Caco-2 (cell line): ENCODE data around the gene CHMP6. TPM values are rescaled to one million over a fixed set of nuclear protein-coding genes. Genes with fewer than 3 reads are reported as not detected.

Experiments used
- BruUV-seq: library from RNA; stranded (reverse); fragments of 400-500 nt; replicated peaks from 2 replicates; lab custom pipeline; 2021; lab: Mats Ljungman, UMichigan
- CTCF ChIA-PET: fragments of 300-600 bp; sonication (Branson Sonifier 250); formaldehyde crosslinking; loops from one replicate; lab custom pipeline; 2022; ENCODE audit warnings: antibody characterized with exemption; lab: Charles Lee
- POLR2A ChIA-PET: fragments of 300-600 bp; sonication (Branson Sonifier 250); formaldehyde crosslinking; loops from one replicate; lab custom pipeline; 2022; ENCODE audit warnings: antibody characterized with exemption; lab: Charles Lee
- DNase-seq, 2 experiments: peaks; one replicate each; pipeline versions ENCODE4 v3.0.0 to v3.0.0-alpha.2; 2020 to 2022
- H3K27me3 ChIP-seq: replicated peaks from 2 replicates; pipeline ENCODE4 v1.6.0; 2011; ENCODE audit warnings: low read length; ENCODE audit not compliant: control insufficient read depth, insufficient read depth
- H3K36me3 ChIP-seq: 2 replicates; pipeline ENCODE4 v1.5.1; 2011; ENCODE audit warnings: low read length; ENCODE audit not compliant: control insufficient read depth, insufficient read depth
- H3K4me1 ChIP-seq: fragments of 250-450 bp; sonication (Bioruptor Pico); 2 replicates; pipeline ENCODE4 v1.5.1; 2020; ENCODE audit warnings: mild to moderate bottlenecking
- H3K4me3 ChIP-seq: 2 replicates; pipeline ENCODE4 v1.5.1; 2011; ENCODE audit warnings: low read depth, mild to moderate bottlenecking, control low read depth, low read length
- H3K9me3 ChIP-seq: fragments of 250-450 bp; sonication (Bioruptor Pico); 2 replicates; pipeline ENCODE4 v1.5.1; 2020; ENCODE audit warnings: mild to moderate bottlenecking, moderate library complexity
- H3K27ac Mint-ChIP-seq: one replicate; pipeline ENCODE4 v1.8.0; 2022; ENCODE audit warnings: mixed read lengths; ENCODE audit not compliant: unreplicated experiment
- H3K27me3 Mint-ChIP-seq: one replicate; pipeline ENCODE4 v1.8.0; 2022; ENCODE audit warnings: mixed read lengths; ENCODE audit not compliant: insufficient read depth, unreplicated experiment
- H3K36me3 Mint-ChIP-seq: one replicate; pipeline ENCODE4 v1.8.0; 2022; ENCODE audit warnings: mild to moderate bottlenecking, mixed read lengths; ENCODE audit not compliant: insufficient read depth, unreplicated experiment
- H3K4me1 Mint-ChIP-seq: one replicate; pipeline ENCODE4 v1.8.0; 2022; ENCODE audit warnings: low read depth, mixed read lengths; ENCODE audit not compliant: unreplicated experiment
- H3K4me3 Mint-ChIP-seq: one replicate; pipeline ENCODE4 v1.8.0; 2022; ENCODE audit warnings: mild to moderate bottlenecking, moderate library complexity, mixed read lengths; ENCODE audit not compliant: unreplicated experiment
- H3K9me3 Mint-ChIP-seq: one replicate; pipeline ENCODE4 v1.8.0; 2022; ENCODE audit warnings: mixed read lengths; ENCODE audit not compliant: unreplicated experiment
- CTCF ChIP-seq, 2 experiments: fragments of 200-600 bp in 1 of 2; IDR thresholded peaks; 1 replicate in 1 of 2; 2 replicates in 1 of 2; pipeline versions ENCODE4 v1.5.1 to v1.8.0; 2011 to 2022; ENCODE audit warnings: antibody characterized with exemption in 1 of 2, control low read depth in 1 of 2, inconsistent platforms in 1 of 2, low read depth in 1 of 2, low read length in 1 of 2, mild to moderate bottlenecking in 1 of 2, moderate library complexity in 1 of 2; ENCODE audit not compliant: insufficient read depth in 1 of 2, severe bottlenecking in 1 of 2, unreplicated experiment in 1 of 2
- intact Hi-C: fragments of 100-400 bp; cut with micrococcal nuclease; formaldehyde crosslinking; loops from one replicate; pipeline ENCODE4 v1.10.0; 2022; ENCODE audit not compliant: unreplicated experiment
- total RNA-seq: library from RNA; stranded (reverse); gene quantifications from 2 replicates; pipeline ENCODE4 v1.2.3, GENCODE V29; 2022

Gene CHMP6
- total RNA-seq, 1 experiment from 2014 or later: 23.2 TPM

- DNase-seq: no peak
- Histone ChIP-seq H3K4me1 (no peaks in the 10 kb centered on the region), H3K4me3 (no peak overlapping the region), H3K36me3 (no peaks in the 10 kb centered on the region; the same call in 1 of the 2 replicates), H3K9me3 (no peaks in the 10 kb centered on the region), H3K27me3 (no peaks in the 10 kb centered on the region)
- intact Hi-C loops: no loop called here
- Mint-ChIP-seq H3K4me1 (no peaks in the 10 kb centered on the region), H3K9me3 (no peaks in the 10 kb centered on the region), H3K4me3 (no peak overlapping the region), H3K27ac (no peak overlapping the region), H3K36me3 (peaks cover 30% of the 10 kb centered on the region), H3K27me3 (no peaks in the 10 kb centered on the region)
- TF ChIP-seq CTCF (IDR thresholded peaks at IDR 0.05; ENCODE audit: insufficient read depth in 1 of 2, low read depth in 1 of 2, low read length in 1 of 2, severe bottlenecking in 1 of 2, unreplicated experiment in 1 of 2): no peak
- BruUV-seq: no TSS peak
- CTCF ChIA-PET: no interaction called here
- POLR2A ChIA-PET: no interaction called here
These were observed 48.1 kb upstream of the CHMP6 start for GRCh38 chr17:80943346-80944145.

GRCh38 chr17:80944326-80944725 lies 47.3 kb upstream of the CHMP6 start:
- DNase-seq: no peak
- Mint-ChIP-seq H3K4me1 (no peaks in the 10 kb centered on the region), H3K27ac (no peak overlapping the region), H3K9me3 (no peaks in the 10 kb centered on the region), H3K4me3 (no peak overlapping the region), H3K36me3 (peaks cover 30% of the 10 kb centered on the region), H3K27me3 (no peaks in the 10 kb centered on the region)
- no peak for TF ChIP-seq CTCF (IDR thresholded peaks at IDR 0.05; ENCODE audit: insufficient read depth in 1 of 2, low read depth in 1 of 2, low read length in 1 of 2, severe bottlenecking in 1 of 2, unreplicated experiment in 1 of 2)
- Histone ChIP-seq H3K9me3 (no peaks in the 10 kb centered on the region), H3K27me3 (no peaks in the 10 kb centered on the region), H3K4me3 (no peak overlapping the region), H3K36me3 (no peaks in the 10 kb centered on the region; the same call in 1 of the 2 replicates), H3K4me1 (no peaks in the 10 kb centered on the region)
- POLR2A ChIA-PET: no interaction called here
- intact Hi-C loops: no loop called here
- no TSS peak for BruUV-seq
- CTCF ChIA-PET: no interaction called here

- no peaks in the 10 kb centered on the region for H3K27me3 Mint-ChIP-seq
- DNase-seq: no peak
- BruUV-seq: no TSS peak
- no peak overlapping the region for H3K4me3 Mint-ChIP-seq
- no peaks in the 10 kb centered on the region for H3K9me3 ChIP-seq
- CTCF ChIA-PET: no interaction called here
- no peak overlapping the region for H3K27ac Mint-ChIP-seq
- peaks cover 30% of the 10 kb centered on the region for H3K36me3 Mint-ChIP-seq
- H3K36me3 ChIP-seq: no peaks in the 10 kb centered on the region; the same call in 1 of the 2 replicates
- POLR2A ChIA-PET: no interaction called here
- no peak for TF ChIP-seq CTCF (IDR thresholded peaks at IDR 0.05; ENCODE audit: insufficient read depth in 1 of 2, low read depth in 1 of 2, low read length in 1 of 2, severe bottlenecking in 1 of 2, unreplicated experiment in 1 of 2)
- no peaks in the 10 kb centered on the region for H3K4me1 Mint-ChIP-seq
- no peak overlapping the region for H3K4me3 ChIP-seq
- no peaks in the 10 kb centered on the region for H3K27me3 ChIP-seq
- no peaks in the 10 kb centered on the region for H3K9me3 Mint-ChIP-seq
- H3K4me1 ChIP-seq: no peaks in the 10 kb centered on the region
- intact Hi-C loops: no loop called here
These were observed 45.9 kb upstream of the CHMP6 start for GRCh38 chr17:80945736-80946135.
